B cell (primary cell): ENCODE data around the gene DENND5B.

Source experiments
- CTCF ChIP-seq: fragments of 200-600 bp; IDR thresholded peaks from one replicate; pipeline ENCODE4 v1.8.0; 2022; ENCODE audit warnings: antibody characterized with exemption, mild to moderate bottlenecking
- EZH2 ChIP-seq: IDR thresholded peaks from 2 replicates; pipeline ENCODE4 v1.6.1; 2012; ENCODE audit warnings: borderline replicate concordance, low read depth, mild to moderate bottlenecking, moderate library complexity, low read length; ENCODE audit not compliant: insufficient read depth, poor library complexity, severe bottlenecking

- TF ChIP-seq CTCF (no peak), EZH2 (no peak)
These were observed 35.5 kb upstream of the DENND5B start for GRCh38 chr12:31626270-31626995.
